Esophagus muscularis mucosa (tissue), 3 donors: Measurements from ENCODE around the gene ZNF112.

ENCODE experiments used
- CTCF ChIP-seq, 3 experiments: fragments of 200-600 bp in 2 of 3; fragments of 450-650 bp in 1 of 3; sonication (generic) in 2 of 3; IDR thresholded peaks; one replicate each; pipeline ENCODE4 v1.5.1; 2017 to 2019; ENCODE audit warnings: antibody characterized with exemption in 3 of 3, mild to moderate bottlenecking in 2 of 3, moderate library complexity in 1 of 3
- POLR2A ChIP-seq: fragments of 450-650 bp; IDR thresholded peaks from one replicate; pipeline ENCODE4 v1.6.1; 2017; ENCODE audit warnings: antibody characterized with exemption, moderate library complexity, mild to moderate bottlenecking, low read depth
- POLR2AphosphoS5 ChIP-seq, 2 donors: sonication (generic); formaldehyde crosslinking; IDR thresholded peaks; one replicate each; pipeline ENCODE4 v1.6.1; 2017; ENCODE audit warnings: antibody characterized with exemption in 2 of 2

DNA sequence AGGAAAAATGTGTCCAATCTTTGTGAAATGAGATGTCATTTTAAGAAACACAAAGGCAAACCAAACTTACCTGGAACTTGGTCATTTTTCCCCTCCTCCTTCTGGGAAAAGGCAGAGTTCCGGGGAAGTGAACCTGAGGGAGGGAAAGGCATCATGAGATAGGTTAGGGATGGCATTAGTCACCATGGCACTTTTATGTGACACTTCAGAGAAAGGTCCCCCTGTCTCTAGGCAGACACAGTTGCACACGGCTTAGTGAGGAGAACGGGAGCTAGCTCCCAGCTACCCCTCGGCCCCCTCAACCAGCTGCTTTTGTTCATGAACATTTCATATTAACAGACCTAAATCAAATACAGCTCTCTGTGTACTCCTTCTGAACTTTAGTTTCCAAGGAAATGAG, 53.2 kb downstream of the ZNF112 start:
- TF ChIP-seq POLR2AphosphoS5 (IDR thresholded peaks at IDR 0.05) (no peak), POLR2A (no peak), CTCF (IDR thresholded peaks at IDR 0.05) (no peak)
